Measurements from ENCODE around the gene CASK. TPM values are rescaled to one million over a fixed set of nuclear protein-coding genes. Genes with fewer than 3 reads are reported as not detected.

The CASK gene
- total RNA-seq, 2 donors from 2014 or later: 19.7 to 20.4 TPM

DNA sequence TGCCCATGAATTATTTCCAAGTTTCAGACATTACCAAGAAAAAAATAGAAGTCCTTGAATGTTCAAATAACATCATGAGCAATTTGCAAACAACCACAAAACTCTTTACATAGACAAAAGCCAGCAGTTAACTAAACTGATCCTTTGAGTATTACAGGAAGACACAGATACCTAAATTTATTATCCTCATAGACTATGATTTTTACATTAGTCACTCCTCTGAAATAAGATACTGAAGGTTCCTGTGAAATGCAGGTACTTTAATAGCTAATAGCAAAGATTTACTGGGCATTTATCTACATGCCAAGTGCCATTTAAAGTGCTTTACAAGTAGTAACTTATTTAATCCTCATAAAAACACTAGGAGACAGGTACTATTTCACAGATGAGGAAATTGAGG is 161.7 kb downstream of the CASK start:
- no peak for DNase-seq (ENCODE audit: low spot score)
- no peaks in the 10 kb centered on the region for H3K36me3 ChIP-seq
- no peak overlapping the region for H3K27ac ChIP-seq
- intact Hi-C loops (cut with DNase I): no loop called here
- no peak for TF ChIP-seq POLR2A (IDR thresholded peaks at IDR 0.05)
- TF ChIP-seq, protein P1, sequence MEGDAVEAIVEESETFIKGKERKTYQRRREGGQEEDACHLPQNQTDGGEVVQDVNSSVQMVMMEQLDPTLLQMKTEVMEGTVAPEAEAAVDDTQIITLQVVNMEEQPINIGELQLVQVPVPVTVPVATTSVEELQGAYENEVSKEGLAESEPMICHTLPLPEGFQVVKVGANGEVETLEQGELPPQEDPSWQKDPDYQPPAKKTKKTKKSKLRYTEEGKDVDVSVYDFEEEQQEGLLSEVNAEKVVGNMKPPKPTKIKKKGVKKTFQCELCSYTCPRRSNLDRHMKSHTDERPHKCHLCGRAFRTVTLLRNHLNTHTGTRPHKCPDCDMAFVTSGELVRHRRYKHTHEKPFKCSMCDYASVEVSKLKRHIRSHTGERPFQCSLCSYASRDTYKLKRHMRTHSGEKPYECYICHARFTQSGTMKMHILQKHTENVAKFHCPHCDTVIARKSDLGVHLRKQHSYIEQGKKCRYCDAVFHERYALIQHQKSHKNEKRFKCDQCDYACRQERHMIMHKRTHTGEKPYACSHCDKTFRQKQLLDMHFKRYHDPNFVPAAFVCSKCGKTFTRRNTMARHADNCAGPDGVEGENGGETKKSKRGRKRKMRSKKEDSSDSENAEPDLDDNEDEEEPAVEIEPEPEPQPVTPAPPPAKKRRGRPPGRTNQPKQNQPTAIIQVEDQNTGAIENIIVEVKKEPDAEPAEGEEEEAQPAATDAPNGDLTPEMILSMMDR (IDR thresholded peaks at IDR 0.05): no peak
- TF ChIP-seq POLR2AphosphoS5 (IDR thresholded peaks at IDR 0.05): no peak
- H3K9me3 ChIP-seq: no peaks in the 10 kb centered on the region
- H3K4me1 ChIP-seq (replicated peaks): no peaks in the 10 kb centered on the region
- no peaks in the 10 kb centered on the region for H3K27me3 ChIP-seq (replicated peaks; ENCODE audit: insufficient read depth)
- no peak overlapping the region for H3K4me3 ChIP-seq

DNA sequence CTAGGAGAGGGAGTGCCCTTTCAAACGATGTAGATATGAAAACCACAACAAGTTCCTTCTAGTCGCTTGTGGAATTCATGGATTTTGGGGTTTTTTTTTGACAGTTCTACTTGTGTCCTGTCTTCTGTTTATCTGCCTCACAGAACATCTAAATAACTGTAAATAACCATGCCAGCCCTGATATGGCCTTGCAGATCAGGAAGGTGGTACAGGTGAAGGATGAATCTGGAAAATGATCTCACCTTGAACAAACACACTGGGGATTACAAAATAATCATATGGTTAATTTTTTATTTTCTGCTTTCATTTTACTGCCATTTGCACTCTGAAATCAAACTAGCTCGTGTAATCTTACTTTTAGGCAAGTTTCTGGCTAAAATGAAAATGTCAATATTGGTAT is 162.2 kb downstream of the CASK start:
- Histone ChIP-seq H3K4me3 (no peak overlapping the region), H3K36me3 (no peaks in the 10 kb centered on the region), H3K9me3 (no peaks in the 10 kb centered on the region), H3K27ac (no peak overlapping the region), H3K27me3 (replicated peaks; ENCODE audit: insufficient read depth) (no peaks in the 10 kb centered on the region), H3K4me1 (replicated peaks) (no peaks in the 10 kb centered on the region)
- intact Hi-C loops (cut with DNase I): no loop called here
- no peak for DNase-seq (ENCODE audit: low spot score)
- TF ChIP-seq, protein P1 (IDR thresholded peaks at IDR 0.05): no peak
- TF ChIP-seq POLR2AphosphoS5 (IDR thresholded peaks at IDR 0.05): no peak
- no peak for TF ChIP-seq POLR2A (IDR thresholded peaks at IDR 0.05)
- WGBS: 47% methylated on average over 3 of the region's 3 CpGs

DNA sequence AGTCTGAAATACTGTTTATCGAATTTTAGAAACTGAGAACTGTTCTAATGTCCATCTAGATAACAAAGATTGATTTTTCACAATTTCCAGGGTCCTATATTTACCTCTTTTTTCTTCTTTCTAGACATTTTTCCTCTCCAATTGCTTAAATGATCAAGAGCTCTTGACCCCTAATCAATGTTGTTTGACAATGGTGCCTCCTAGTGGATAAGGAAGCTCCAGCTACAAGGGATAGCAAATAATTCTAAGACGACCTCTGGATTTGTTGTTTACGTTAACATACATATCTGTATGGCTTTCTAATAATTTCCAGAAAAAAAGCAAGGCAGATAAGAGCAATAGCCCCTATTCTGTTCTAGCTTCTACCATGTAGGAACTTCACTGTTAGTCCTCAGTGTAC is 163.5 kb downstream of the CASK start:
- no peak for DNase-seq (ENCODE audit: low spot score)
- no peaks in the 10 kb centered on the region for H3K27me3 ChIP-seq (replicated peaks; ENCODE audit: insufficient read depth)
- no peak overlapping the region for H3K4me3 ChIP-seq
- no peak overlapping the region for H3K27ac ChIP-seq
- H3K4me1 ChIP-seq (replicated peaks): no peaks in the 10 kb centered on the region
- H3K36me3 ChIP-seq: no peaks in the 10 kb centered on the region
- 74% methylated on average over 3 of the region's 3 CpGs for WGBS
- TF ChIP-seq, protein P1 (IDR thresholded peaks at IDR 0.05): peak in 3 of 4 experiments; percentile 18 to 33 (median 27)
- no peak for TF ChIP-seq POLR2AphosphoS5 (IDR thresholded peaks at IDR 0.05)
- intact Hi-C loops (cut with DNase I): no loop called here
- no peaks in the 10 kb centered on the region for H3K9me3 ChIP-seq

DNA sequence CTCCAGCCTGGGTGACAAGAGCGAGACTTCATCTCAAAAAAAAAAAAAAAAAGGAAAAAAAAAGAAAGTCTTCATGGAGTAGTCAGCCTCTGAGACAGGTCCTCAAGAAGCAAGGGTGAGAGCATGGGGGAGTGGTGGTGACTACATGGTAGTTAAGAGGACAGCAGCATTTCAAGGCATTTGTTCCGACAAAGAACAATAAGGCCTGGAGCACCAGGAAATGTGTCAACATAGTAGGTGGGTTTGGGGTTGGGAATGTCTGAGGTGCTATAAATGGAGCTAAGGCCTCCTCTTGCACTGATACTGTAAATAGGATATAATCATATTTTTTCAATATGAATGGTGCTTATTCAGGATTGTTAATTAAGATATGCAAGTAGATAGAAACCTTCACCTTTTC is 165.0 kb downstream of the CASK start:
- 94% methylated on average over 2 of the region's 2 CpGs for WGBS
- intact Hi-C loops (cut with DNase I): no loop called here
- DNase-seq (ENCODE audit: low spot score): no peak
- H3K9me3 ChIP-seq: no peaks in the 10 kb centered on the region
- H3K4me3 ChIP-seq: no peak overlapping the region
- H3K27me3 ChIP-seq (replicated peaks; ENCODE audit: insufficient read depth): no peaks in the 10 kb centered on the region
- H3K4me1 ChIP-seq (replicated peaks): no peaks in the 10 kb centered on the region
- H3K27ac ChIP-seq: no peak overlapping the region
- H3K36me3 ChIP-seq: no peaks in the 10 kb centered on the region
- no peak for TF ChIP-seq POLR2A (IDR thresholded peaks at IDR 0.05)
- TF ChIP-seq POLR2AphosphoS5 (IDR thresholded peaks at IDR 0.05): no peak
- TF ChIP-seq, protein P1 (IDR thresholded peaks at IDR 0.05): no peak

DNA sequence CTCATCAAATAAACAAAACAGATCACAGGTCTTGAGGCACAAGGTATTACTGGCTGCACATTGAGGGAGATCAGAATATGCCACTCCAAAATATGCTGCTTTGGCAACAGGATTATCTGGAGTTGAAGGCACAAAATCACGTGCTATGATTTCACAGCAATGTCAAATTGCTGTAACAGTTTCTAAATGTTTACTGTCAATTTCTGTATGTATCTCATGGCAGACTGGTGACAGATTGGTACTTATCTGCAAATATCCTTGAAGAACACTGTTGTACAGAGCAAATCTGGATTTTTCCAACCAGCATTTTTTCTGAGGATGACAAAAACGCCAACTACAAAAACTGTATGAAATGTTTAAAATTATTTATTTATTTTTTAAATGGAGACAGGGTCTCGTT is 172.6 kb downstream of the CASK start:
- no peak for DNase-seq (ENCODE audit: low spot score)
- TF ChIP-seq POLR2A (IDR thresholded peaks at IDR 0.05) (no peak), POLR2AphosphoS5 (IDR thresholded peaks at IDR 0.05) (no peak)
- TF ChIP-seq, protein P1 (IDR thresholded peaks at IDR 0.05): no peak
- intact Hi-C loops (cut with DNase I): no loop called here
- H3K27me3 ChIP-seq (replicated peaks; ENCODE audit: insufficient read depth): no peaks in the 10 kb centered on the region
- H3K4me1 ChIP-seq (replicated peaks): no peaks in the 10 kb centered on the region
- no peak overlapping the region for H3K27ac ChIP-seq
- WGBS: 92% methylated on average over 3 of the region's 3 CpGs
- H3K4me3 ChIP-seq: no peak overlapping the region
- H3K9me3 ChIP-seq: no peaks in the 10 kb centered on the region
- H3K36me3 ChIP-seq: no peaks in the 10 kb centered on the region

Measured in prostate gland (tissue), 2 donors.